ENCODE measurements around the gene TMEM164.

TMEM164 gene

DNA sequence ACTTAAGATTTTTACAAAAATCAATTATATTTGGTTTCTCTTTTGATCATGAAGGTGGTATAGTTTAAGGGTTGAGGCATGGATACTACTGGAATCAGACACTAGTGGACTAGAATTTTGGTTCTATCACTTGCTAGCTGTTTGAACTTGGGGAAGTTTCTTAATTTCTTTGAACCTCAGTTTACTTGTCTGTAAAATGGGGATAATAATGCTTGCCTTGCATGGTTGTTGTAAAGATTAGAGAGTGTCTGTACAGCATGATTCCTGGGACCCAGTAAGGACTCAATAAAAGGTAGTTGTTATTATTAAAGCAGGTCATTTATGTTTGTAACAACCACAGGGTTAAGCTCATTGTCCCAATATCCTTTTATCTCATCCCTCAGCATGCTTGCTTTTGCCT is 36.0 kb downstream of the TMEM164 start:
- Histone ChIP-seq H3K27ac (no peak overlapping the region), H3K9ac (no peak overlapping the region), H4K20me1 (ENCODE audit: insufficient read depth) (no peaks in the 10 kb centered on the region), H3K4me1 (ENCODE audit: low read depth, poor library complexity, severe bottlenecking) (peaks cover 4% of the 10 kb centered on the region), H3K4me3 (IDR thresholded peaks at IDR 0.05; ENCODE audit: insufficient read depth, low read depth, low read length) (no peak overlapping the region), H3K36me3 (ENCODE audit: insufficient read depth) (no peaks in the 10 kb centered on the region), H3K79me2 (ENCODE audit: insufficient read depth, low read depth) (no peaks in the 10 kb centered on the region), H3K4me2 (no peak overlapping the region), H2AFZ (ENCODE audit: low read depth) (no peak overlapping the region), H3K27me3 (ENCODE audit: insufficient read depth, low read depth) (no peaks in the 10 kb centered on the region)
- TF ChIP-seq CTCF (conservative IDR thresholded peaks at IDR 0.05; ENCODE audit: low read depth, low read length) = no peak

DNA sequence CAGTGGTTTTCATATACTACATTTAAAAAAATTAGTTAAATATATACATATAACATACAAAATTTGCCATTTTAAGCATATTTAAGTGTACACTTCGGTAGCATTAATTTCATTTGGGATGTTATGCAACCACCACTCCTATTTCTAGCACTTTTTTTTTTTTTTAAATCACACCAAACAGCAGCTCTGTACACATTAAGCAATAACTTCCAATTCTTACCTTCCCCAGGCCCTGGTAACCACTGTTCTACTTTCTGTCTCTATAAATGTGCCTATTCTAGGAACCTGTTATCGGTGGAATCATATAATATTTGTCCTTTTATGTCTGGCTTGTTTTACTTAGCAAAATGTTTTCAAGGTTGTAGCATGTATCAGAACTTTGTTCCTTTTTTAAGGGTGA is 39.1 kb downstream of the TMEM164 start:
- H3K4me1 ChIP-seq (ENCODE audit: low read depth, poor library complexity, severe bottlenecking) = peaks cover 4% of the 10 kb centered on the region
- no peak overlapping the region for H3K27ac ChIP-seq
- H3K4me3 ChIP-seq (IDR thresholded peaks at IDR 0.05; ENCODE audit: insufficient read depth, low read depth, low read length) = no peak overlapping the region
- no peak for TF ChIP-seq CTCF (conservative IDR thresholded peaks at IDR 0.05; ENCODE audit: low read depth, low read length)
- no peak overlapping the region for H3K4me2 ChIP-seq
- H3K27me3 ChIP-seq (ENCODE audit: insufficient read depth, low read depth) = no peaks in the 10 kb centered on the region
- no peaks in the 10 kb centered on the region for H4K20me1 ChIP-seq (ENCODE audit: insufficient read depth)
- no peaks in the 10 kb centered on the region for H3K36me3 ChIP-seq (ENCODE audit: insufficient read depth)
- no peak overlapping the region for H2AFZ ChIP-seq (ENCODE audit: low read depth)
- H3K79me2 ChIP-seq (ENCODE audit: insufficient read depth, low read depth) = no peaks in the 10 kb centered on the region
- H3K9ac ChIP-seq = no peak overlapping the region

DNA sequence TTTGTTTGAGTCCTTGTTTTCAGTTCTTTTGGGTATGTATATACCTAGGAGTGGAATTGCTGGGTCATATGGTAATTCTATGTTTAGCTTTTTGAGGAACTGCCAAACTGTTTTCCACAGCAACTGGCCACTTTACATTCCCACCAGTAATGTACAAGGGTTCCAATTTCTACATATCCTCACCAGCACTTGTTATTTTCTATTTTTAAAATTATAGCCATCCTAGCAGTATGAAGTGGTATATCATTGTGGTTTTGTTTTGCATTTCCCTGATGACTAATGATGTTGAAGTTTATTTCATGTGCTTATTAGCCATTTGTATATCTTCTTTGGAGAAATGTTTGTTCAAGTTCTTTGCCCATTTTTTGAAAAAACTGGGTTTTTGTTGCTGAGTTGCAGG is 39.6 kb downstream of the TMEM164 start:
- H3K9ac ChIP-seq = no peak overlapping the region
- no peaks in the 10 kb centered on the region for H3K79me2 ChIP-seq (ENCODE audit: insufficient read depth, low read depth)
- no peak overlapping the region for H3K4me3 ChIP-seq (IDR thresholded peaks at IDR 0.05; ENCODE audit: insufficient read depth, low read depth, low read length)
- H3K4me1 ChIP-seq (ENCODE audit: low read depth, poor library complexity, severe bottlenecking) = peaks cover 4% of the 10 kb centered on the region
- H3K4me2 ChIP-seq = no peak overlapping the region
- H3K36me3 ChIP-seq (ENCODE audit: insufficient read depth) = no peaks in the 10 kb centered on the region
- no peak overlapping the region for H3K27ac ChIP-seq
- H4K20me1 ChIP-seq (ENCODE audit: insufficient read depth) = no peaks in the 10 kb centered on the region
- H2AFZ ChIP-seq (ENCODE audit: low read depth) = no peak overlapping the region
- no peak for TF ChIP-seq CTCF (conservative IDR thresholded peaks at IDR 0.05; ENCODE audit: low read depth, low read length)
- H3K27me3 ChIP-seq (ENCODE audit: insufficient read depth, low read depth) = no peaks in the 10 kb centered on the region

GRCh38 chrX:110043506-110043905 is 40.6 kb downstream of the TMEM164 start:
- peaks cover 4% of the 10 kb centered on the region for H3K4me1 ChIP-seq (ENCODE audit: low read depth, poor library complexity, severe bottlenecking)
- no peak overlapping the region for H3K9ac ChIP-seq
- TF ChIP-seq CTCF (conservative IDR thresholded peaks at IDR 0.05; ENCODE audit: low read depth, low read length) = no peak
- H3K36me3 ChIP-seq (ENCODE audit: insufficient read depth) = no peaks in the 10 kb centered on the region
- no peaks in the 10 kb centered on the region for H3K27me3 ChIP-seq (ENCODE audit: insufficient read depth, low read depth)
- no peaks in the 10 kb centered on the region for H4K20me1 ChIP-seq (ENCODE audit: insufficient read depth)
- H2AFZ ChIP-seq (ENCODE audit: low read depth) = no peak overlapping the region
- no peaks in the 10 kb centered on the region for H3K79me2 ChIP-seq (ENCODE audit: insufficient read depth, low read depth)
- H3K4me2 ChIP-seq = no peak overlapping the region
- no peak overlapping the region for H3K4me3 ChIP-seq (IDR thresholded peaks at IDR 0.05; ENCODE audit: insufficient read depth, low read depth, low read length)
- no peak overlapping the region for H3K27ac ChIP-seq

Measured in KMS-11 (cell line).